Activated CD4-positive, CD25-positive, alpha-beta regulatory T cell treated with anti-CD3 and anti-CD28 coated beads, Interleukin-2, amount 50 U/mL, for 16 hours (primary cell): Measurements from ENCODE around the gene METAP1.
"Not testable (repeated sequence)": the region's sequence is repeated elsewhere in the genome, so short reads cannot be mapped to it uniquely, and the experiment has no call there.

Experiments used
- DNase-seq: peaks from one replicate; pipeline ENCODE4 v3.0.0-alpha.2; 2020; ENCODE audit warnings: low read depth, low spot score

Gene METAP1

GRCh38 chr4:99091841-99092240 lies 96.3 kb downstream of the METAP1 start:
- DNase-seq = not testable (repeated sequence)

- no peak for DNase-seq
These were observed 103.8 kb downstream of the METAP1 start for GRCh38 chr4:99099311-99099710.

GRCh38 chr4:99099814-99100213 lies 104.3 kb downstream of the METAP1 start:
- not testable (repeated sequence) for DNase-seq

- DNase-seq = no peak
These were observed 105.4 kb downstream of the METAP1 start for GRCh38 chr4:99100876-99101275.

- DNase-seq = no peak
These were observed 107.1 kb downstream of the METAP1 start for GRCh38 chr4:99102634-99103033.

GRCh38 chr4:99103166-99103565 lies 107.6 kb downstream of the METAP1 start:
- no peak for DNase-seq

- no peak for DNase-seq
These were observed 108.6 kb downstream of the METAP1 start for GRCh38 chr4:99104153-99104552.

GRCh38 chr4:99109286-99109685 lies 113.8 kb downstream of the METAP1 start:
- not testable (repeated sequence) for DNase-seq
